Measurements from ENCODE around the gene HS6ST2.

GRCh38 chrX:132983496-132983895 is 25.1 kb upstream of the HS6ST2 start:
- TF ChIP-seq CTCF (IDR thresholded peaks at IDR 0.05) (no peak), POLR2A (IDR thresholded peaks at IDR 0.05) (no peak), POLR2AphosphoS5 (IDR thresholded peaks at IDR 0.05) (no peak)
